CD4-positive, alpha-beta T cell treated with Interleukin-4 for 1 hour (primary cell): ENCODE measurements around the gene POLA2.
"Not testable (repeated sequence)": the region's sequence is repeated elsewhere in the genome, so short reads cannot be mapped to it uniquely, and the experiment has no call there.

Source experiments
- DNase-seq, 2 donors: peaks; one replicate each; pipeline ENCODE4 v3.0.0-alpha.2; 2020 to 2022

POLA2 gene

GRCh38 chr11:65310215-65310614, 48.5 kb downstream of the POLA2 start:
- DNase-seq, result no peak

GRCh38 chr11:65310736-65311135, 49.0 kb downstream of the POLA2 start:
- DNase-seq, result no peak

GRCh38 chr11:65311170-65311678, 49.5 kb downstream of the POLA2 start:
- no peak for DNase-seq

GRCh38 chr11:65314501-65315203, 52.9 kb downstream of the POLA2 start, which contains the start of gene CDC42EP2:
CDC42EP2 (plus strand) TSS chr11:65314866; CDS start chr11:65320899, 6,033 bp downstream.
- peak; percentile 73 to 75 for DNase-seq

GRCh38 chr11:65315204-65315865, 53.6 kb downstream of the POLA2 start:
- DNase-seq, result peak; percentile 74

- DNase-seq, result no peak
Observed at GRCh38 chr11:65315866-65316226, 54.1 kb downstream of the POLA2 start.

- DNase-seq, result peak in 1 of 2 donors; percentile 32
Observed at GRCh38 chr11:65316227-65317024, 54.7 kb downstream of the POLA2 start.

GRCh38 chr11:65317025-65317786, 55.4 kb downstream of the POLA2 start:
- DNase-seq, result no peak

GRCh38 chr11:65320386-65321075, 58.8 kb downstream of the POLA2 start:
- DNase-seq, result no peak

- DNase-seq, result no peak
Observed at GRCh38 chr11:65321076-65321475, 59.3 kb downstream of the POLA2 start.

- no peak for DNase-seq
Observed at GRCh38 chr11:65321828-65322485, 60.2 kb downstream of the POLA2 start.

GRCh38 chr11:65323813-65324212, 62.1 kb downstream of the POLA2 start:
- DNase-seq, result no peak

GRCh38 chr11:65325435-65325834, 63.7 kb downstream of the POLA2 start:
- DNase-seq, result no peak

- no peak for DNase-seq
Observed at GRCh38 chr11:65327021-65327420, 65.3 kb downstream of the POLA2 start.

GRCh38 chr11:65329478-65329877, 67.7 kb downstream of the POLA2 start:
- peak in 1 of 2 donors; percentile 24 for DNase-seq

GRCh38 chr11:65329944-65330403, 68.2 kb downstream of the POLA2 start:
- DNase-seq, result peak; percentile 82 to 84

GRCh38 chr11:65330544-65330943, 68.8 kb downstream of the POLA2 start:
- no peak for DNase-seq

- not testable (repeated sequence) for DNase-seq
Observed at GRCh38 chr11:65332591-65332990, 70.8 kb downstream of the POLA2 start.

GRCh38 chr11:65334696-65335295, 73.0 kb downstream of the POLA2 start:
- DNase-seq, result no peak

GRCh38 chr11:65338676-65339075, 76.9 kb downstream of the POLA2 start:
- DNase-seq, result no peak

- DNase-seq, result no peak
Observed at GRCh38 chr11:65340226-65340625, 78.5 kb downstream of the POLA2 start.
